K562 (cell line): ENCODE results near the gene UBALD2. TPM values are rescaled to one million over a fixed set of nuclear protein-coding genes. Genes with fewer than 3 reads are reported as not detected.

Experiments used
- ATAC-seq: fragments of 200-7000 bp; cut with Tn5 transposase; 3 replicates; pipeline ENCODE4 v1.9.1; 2020; ENCODE audit warnings: moderate library complexity
- BruUV-seq: library from RNA; stranded (reverse); fragments of 400-500 nt; replicated peaks from 2 replicates; lab custom pipeline; 2021; lab: Mats Ljungman, UMichigan
- CTCF ChIA-PET: fragments of 300-600 bp; formaldehyde crosslinking; extraction: SDS; loops from one replicate; lab custom pipeline; 2021; ENCODE audit warnings: low intra/inter-chr PET ratio; lab: Yijun Ruan, JAX
- POLR2A ChIA-PET: fragments of 300-600, 350-650 bp; sonication (Branson Sonifier 250); formaldehyde crosslinking; extraction: SDS; loops from one replicate; lab custom pipeline; 2021; ENCODE audit warnings: antibody characterized with exemption, inconsistent platforms; lab: Yijun Ruan, JAX
- DNase-seq, 4 experiments: peaks; one replicate each; pipeline versions ENCODE4 v3.0.0 to v3.0.0-alpha.2; 2011 to 2018; ENCODE audit warnings: low spot score in 3 of 4, mixed read lengths in 3 of 4; ENCODE audit errors: extremely low read depth in 1 of 4
- FAIRE-seq: peaks from 2 replicates; lab custom pipeline; 2011; peaks lifted over from hg19 to GRCh38; lab: Jason Lieb, UNC
- H2AFZ ChIP-seq: 2 replicates; pipeline ENCODE4 v1.6.0; 2011; ENCODE audit warnings: low read depth, low read length, control low read depth, inconsistent platforms
- H3K27ac ChIP-seq: fragments of 200-600 bp; 3 replicates; pipeline ENCODE4 v1.8.0; 2011; ENCODE audit warnings: low read depth, mild to moderate bottlenecking, control low read depth, inconsistent platforms, low read length, moderate library complexity, mixed read lengths; ENCODE audit errors: extremely low read depth
- H3K27me3 ChIP-seq, 2 experiments: fragments of 300-600 bp in 1 of 2; 2 replicates in 1 of 2; 3 replicates in 1 of 2; pipeline versions ENCODE4 v1.6.0 to v1.8.0; 2011; ENCODE audit warnings: inconsistent platforms in 2 of 2, low read length in 2 of 2, mild to moderate bottlenecking in 1 of 2, mixed read lengths in 1 of 2, moderate library complexity in 1 of 2; ENCODE audit not compliant: control insufficient read depth in 2 of 2, insufficient read depth in 2 of 2
- H3K36me3 ChIP-seq: fragments of 300-600 bp; 3 replicates; pipeline ENCODE4 v1.8.0; 2011; ENCODE audit warnings: mild to moderate bottlenecking, low read length, inconsistent platforms; ENCODE audit not compliant: control insufficient read depth, insufficient read depth
- H3K4me1 ChIP-seq, 2 experiments: fragments of 200-600 bp in 1 of 2; replicated peaks in 1 of 2; 2 replicates in 1 of 2; 3 replicates in 1 of 2; pipeline versions ENCODE4 v1.5.1 to v1.8.0; 2011; ENCODE audit warnings: inconsistent platforms in 2 of 2, low read length in 2 of 2, mild to moderate bottlenecking in 1 of 2, mixed read lengths in 1 of 2, moderate library complexity in 1 of 2; ENCODE audit not compliant: control insufficient read depth in 2 of 2, insufficient read depth in 2 of 2
- H3K4me2 ChIP-seq: 2 replicates; pipeline ENCODE4 v1.6.1; 2011; ENCODE audit warnings: low read length, control low read depth, inconsistent platforms, mixed read lengths; ENCODE audit not compliant: insufficient read depth
- H3K4me3 ChIP-seq: fragments of 200-600 bp; sonication (generic), shearing (Covaris generic); 2 replicates; pipeline ENCODE4 v1.5.1; 2016; ENCODE audit warnings: control low read depth, inconsistent platforms
- H3K79me2 ChIP-seq: fragments of 200-600 bp; 3 replicates; pipeline ENCODE4 v1.8.0; 2011; ENCODE audit warnings: low read length, inconsistent platforms; ENCODE audit not compliant: control insufficient read depth, insufficient read depth
- H3K9ac ChIP-seq, 2 experiments: 2 replicates each; pipeline versions ENCODE4 v1.6.0 to v1.6.1; 2011; ENCODE audit warnings: low read depth in 2 of 2, low read length in 2 of 2, control low read depth in 1 of 2, inconsistent platforms in 1 of 2, mild to moderate bottlenecking in 1 of 2, mixed read lengths in 1 of 2; ENCODE audit not compliant: insufficient read depth in 1 of 2
- H3K9me1 ChIP-seq: one replicate; pipeline ENCODE4 v1.6.0; 2011; ENCODE audit warnings: inconsistent platforms, mild to moderate bottlenecking, low read length, moderate library complexity; ENCODE audit not compliant: control insufficient read depth, insufficient read depth
- H3K9me3 ChIP-seq: replicated peaks from 2 replicates; pipeline ENCODE4 v1.5.1; 2011; ENCODE audit warnings: low read depth, low read length, inconsistent platforms; ENCODE audit not compliant: control insufficient read depth, insufficient read depth
- H4K20me1 ChIP-seq: replicated peaks from 2 replicates; pipeline ENCODE4 v1.6.1; 2011; ENCODE audit warnings: low read length, inconsistent platforms, mixed read lengths; ENCODE audit not compliant: control insufficient read depth, insufficient read depth
- ARID4B ChIP-seq: sonication (generic); formaldehyde crosslinking; IDR thresholded peaks from 2 replicates; pipeline ENCODE4 v1.8.0; 2022; ENCODE audit warnings: mild to moderate bottlenecking, missing genetic modification reagents
- ASH1L ChIP-seq: fragments of 450-650 bp; IDR thresholded peaks from 2 replicates; pipeline ENCODE4 v1.6.1; 2018; ENCODE audit warnings: borderline replicate concordance, mild to moderate bottlenecking, low read depth; ENCODE audit not compliant: partially characterized antibody
- DMBX1 ChIP-seq: fragments of 250-450 bp; sonication (Bioruptor Pico); IDR thresholded peaks from 2 replicates; pipeline ENCODE4 v1.8.0; 2022; ENCODE audit warnings: inconsistent platforms, mild to moderate bottlenecking, moderate library complexity, borderline replicate concordance
- GTF2A2 ChIP-seq: IDR thresholded peaks from 2 replicates; pipeline ENCODE4 v1.6.1; 2016; ENCODE audit warnings: mild to moderate bottlenecking, missing genetic modification characterization, missing compliant biosample characterization
- NEUROD1 ChIP-seq: fragments of 150-350 bp; IDR thresholded peaks from 2 replicates; pipeline ENCODE4 v1.6.1; 2014; ENCODE audit warnings: borderline replicate concordance, low read length, low read depth; ENCODE audit not compliant: partially characterized antibody
- NFIC ChIP-seq: fragments of 450-650 bp; IDR thresholded peaks from 2 replicates; pipeline ENCODE4 v1.6.1; 2017; ENCODE audit warnings: mild to moderate bottlenecking, inconsistent platforms
- RNF2 ChIP-seq: sonication (generic); IDR thresholded peaks from 2 replicates; pipeline ENCODE4 v1.6.1; 2016
- SIRT6 ChIP-seq: IDR thresholded peaks from one replicate; pipeline ENCODE4 v1.6.1; 2012; ENCODE audit warnings: low read depth, mild to moderate bottlenecking, control low read depth, inconsistent platforms, low read length, moderate library complexity
- SMARCA5 ChIP-seq: fragments of 450-650 bp; IDR thresholded peaks from 2 replicates; pipeline ENCODE4 v1.6.1; 2016
- TEAD1 ChIP-seq, 2 experiments: fragments of 450-650 bp in 1 of 2; sonication (generic) in 1 of 2; formaldehyde crosslinking; IDR thresholded peaks; 2 replicates each; pipeline versions ENCODE4 v1.4.0 to v1.8.0; 2020 to 2022; ENCODE audit warnings: mild to moderate bottlenecking in 2 of 2, missing genetic modification reagents in 1 of 2
- ZNF232 ChIP-seq: sonication (generic); formaldehyde crosslinking; IDR thresholded peaks from 2 replicates; pipeline ENCODE4 v1.8.0; 2022; ENCODE audit warnings: mild to moderate bottlenecking, missing genetic modification reagents
- ZNF253 ChIP-seq: fragments of 250-450 bp; sonication (Bioruptor Pico); conservative IDR thresholded peaks from 2 replicates; pipeline ENCODE4 v1.6.1; 2021; ENCODE audit warnings: mild to moderate bottlenecking
- ZNF511 ChIP-seq: sonication (generic); formaldehyde crosslinking; IDR thresholded peaks from 2 replicates; pipeline ENCODE4 v1.8.0; 2022; ENCODE audit warnings: mild to moderate bottlenecking, missing genetic modification reagents
- ZNF583 ChIP-seq: fragments of 250-450 bp; sonication (Bioruptor Pico); IDR thresholded peaks from 2 replicates; pipeline ENCODE4 v1.4.0; 2020
- ZNF76 ChIP-seq: fragments of 250-450 bp; sonication (Bioruptor Pico); IDR thresholded peaks from 2 replicates; pipeline ENCODE4 v1.4.0; 2020; ENCODE audit warnings: mild to moderate bottlenecking, moderate library complexity, borderline replicate concordance
- ZNF77 ChIP-seq: fragments of 250-450 bp; sonication (Bioruptor Pico); IDR thresholded peaks from 2 replicates; pipeline ENCODE4 v1.5.0; 2020
- WGBS: fragments of 100-300 bp; shearing (Covaris generic); methylation state at CpG from one replicate; pipeline ENCODE4 v1.1.6; 2016; ENCODE audit warnings: low coverage, mixed read lengths; ENCODE audit not compliant: insufficient coverage; ENCODE audit errors: missing lambda C conversion rate; 5-methylcytosine and 5-hydroxymethylcytosine counted together
- in situ Hi-C: fragments of 300-500 bp; cut with MboI; formaldehyde crosslinking; loops from 4 replicates; pipeline ENCODE4 v1.15.0; 2018; ENCODE audit warnings: inconsistent platforms, mixed read lengths
- intact Hi-C: fragments of 100-400 bp; cut with micrococcal nuclease; formaldehyde crosslinking; loops from 2 replicates; pipeline ENCODE4 v1.14.2; 2022
- polyA plus RNA-seq, 8 experiments: library from polyadenylated mRNA; depleted of rRNA in 4 of 8; stranded (reverse) in 5 of 8; unstranded in 3 of 8; fragments of >200 nt; fragmentation: Nextera tagmentation in 2 of 8; fragmentation: Illumina TruSeq in 1 of 8; extraction: Ambion mirVana in 2 of 8; extraction: Trizol in 1 of 8; gene quantifications; 2 replicates each; pipeline versions ENCODE4 v1.2.1 to v1.2.3, GENCODE V29; 2011 to 2014; ENCODE audit warnings: inconsistent platforms in 1 of 8, missing spikeins in 1 of 8
- total RNA-seq, 7 experiments: library from RNA; depleted of rRNA in 6 of 7; stranded (reverse); fragments of >200 nt in 6 of 7; fragmentation: Illumina TruSeq in 2 of 7; extraction: Trizol in 2 of 7; gene quantifications; 2 replicates each; pipeline versions ENCODE4 v1.2.1 to v1.2.3, GENCODE V29; 2011 to 2021; ENCODE audit warnings: low replicate concordance in 1 of 7
- TF ChIP-seq, protein P1 (sequence below), 2 experiments: fragments of 200-800 bp in 1 of 2; sonication (Bioruptor generic) in 1 of 2; sonication (generic) in 1 of 2; formaldehyde crosslinking in 1 of 2; IDR thresholded peaks in 1 of 2; conservative IDR thresholded peaks in 1 of 2; 2 replicates each; pipeline versions ENCODE4 v1.5.0 to v1.6.1; 2016 to 2020; ENCODE audit warnings: missing compliant biosample characterization in 1 of 2, missing genetic modification characterization in 1 of 2, missing genetic modification reagents in 1 of 2

The UBALD2 gene
- total and polyA plus RNA-seq, 9 of the 15 experiments (the other 6 are each of a cell fraction or from before 2014, with no cell fraction given) = 2.3 to 94.1 (median 25.3) TPM

DNA sequence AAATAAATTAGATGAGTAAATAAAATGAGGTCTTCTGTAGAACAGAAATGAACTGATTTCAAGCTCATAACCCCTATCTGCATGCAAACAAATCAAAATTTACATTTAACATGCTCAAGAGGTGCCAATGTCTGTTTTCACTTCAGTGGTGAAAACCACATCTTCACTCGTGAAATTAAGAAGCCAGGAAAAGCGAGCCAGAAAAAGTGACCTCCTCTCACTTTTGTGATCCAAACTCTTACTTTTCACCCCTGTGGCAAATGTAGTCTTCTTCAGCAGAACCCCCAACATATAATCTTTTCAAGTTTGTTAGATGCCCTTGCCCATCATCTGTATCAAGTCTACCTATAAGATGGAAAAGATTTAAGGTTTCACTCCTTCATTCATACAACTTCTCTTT, 52.4 kb downstream of the UBALD2 start (continued):
- no peak for TF ChIP-seq ZNF511
- no peak for TF ChIP-seq ZNF232 (CRISPR knock-in tag)
- TF ChIP-seq ZNF76 (CRISPR knock-in tag) = no peak
- TF ChIP-seq TEAD1 (CRISPR knock-in tag; IDR thresholded peaks at IDR 0.05) = no peak
- TF ChIP-seq, all 486 proteins: peak for 0

DNA sequence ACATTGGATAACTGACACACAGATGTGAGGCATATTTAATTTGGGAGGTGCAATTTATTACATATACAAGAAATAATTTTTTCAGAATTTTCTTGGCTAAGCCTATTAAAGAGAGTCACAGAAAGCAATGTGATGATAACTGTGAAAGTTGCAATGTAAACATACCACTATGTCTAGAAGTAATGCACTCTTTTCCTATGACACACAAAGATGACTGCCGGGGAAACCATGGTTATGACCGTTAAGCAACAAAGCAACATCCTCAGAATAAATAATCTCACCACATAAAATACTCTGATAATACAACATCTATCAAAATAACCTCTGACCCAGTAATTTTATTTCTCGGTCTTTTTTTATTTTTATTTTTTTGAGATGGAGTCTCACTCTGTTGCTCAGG, 53.4 kb downstream of the UBALD2 start:
- Histone ChIP-seq H3K27ac (no peak overlapping the region), H3K27me3 (no peaks in the 10 kb centered on the region), H4K20me1 (no peaks in the 10 kb centered on the region), H3K36me3 (peaks cover 38% of the 10 kb centered on the region; the same call in 2 of the 3 replicates), H3K9me1 (no peaks in the 10 kb centered on the region), H3K4me3 (no peak overlapping the region), H3K9ac (no peak overlapping the region), H3K4me2 (no peak overlapping the region), H3K9me3 (no peaks in the 10 kb centered on the region), H2AFZ (no peak overlapping the region), H3K79me2 (no peaks in the 10 kb centered on the region), H3K4me1 (no peaks in the 10 kb centered on the region; a peak in 1 of 5 replicates)
- intact Hi-C loops (no loop called here), in situ Hi-C loops (no loop called here)
- CTCF ChIA-PET = no interaction called here
- FAIRE-seq (no peak), DNase-seq (no peak), ATAC-seq (no peak)
- POLR2A ChIA-PET = no interaction called here
- no TSS peak for BruUV-seq
- WGBS = 89% methylated on average over 3 of the region's 3 CpGs
- no peak for TF ChIP-seq SIRT6
- no peak for TF ChIP-seq ZNF253 (CRISPR knock-in tag)
- no peak for TF ChIP-seq ZNF583
- TF ChIP-seq, protein P1, sequence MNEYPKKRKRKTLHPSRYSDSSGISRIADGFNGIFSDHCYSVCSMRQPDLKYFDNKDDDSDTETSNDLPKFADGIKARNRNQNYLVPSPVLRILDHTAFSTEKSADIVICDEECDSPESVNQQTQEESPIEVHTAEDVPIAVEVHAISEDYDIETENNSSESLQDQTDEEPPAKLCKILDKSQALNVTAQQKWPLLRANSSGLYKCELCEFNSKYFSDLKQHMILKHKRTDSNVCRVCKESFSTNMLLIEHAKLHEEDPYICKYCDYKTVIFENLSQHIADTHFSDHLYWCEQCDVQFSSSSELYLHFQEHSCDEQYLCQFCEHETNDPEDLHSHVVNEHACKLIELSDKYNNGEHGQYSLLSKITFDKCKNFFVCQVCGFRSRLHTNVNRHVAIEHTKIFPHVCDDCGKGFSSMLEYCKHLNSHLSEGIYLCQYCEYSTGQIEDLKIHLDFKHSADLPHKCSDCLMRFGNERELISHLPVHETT (CRISPR knock-in tag; conservative IDR thresholded peaks at IDR 0.05 in 1 of 2, IDR thresholded peaks at IDR 0.05 in 1 of 2) = no peak
- no peak for TF ChIP-seq RNF2
- no peak for TF ChIP-seq SMARCA5
- no peak for TF ChIP-seq GTF2A2
- TF ChIP-seq NEUROD1 = no peak
- no peak for TF ChIP-seq ASH1L
- TF ChIP-seq ARID4B (CRISPR knock-in tag) = no peak
- TF ChIP-seq ZNF77 = no peak
- no peak for TF ChIP-seq NFIC
- TF ChIP-seq DMBX1 (CRISPR knock-in tag) = no peak
